ENCODE measurements around the gene COX8C. TPM values are rescaled to one million over a fixed set of nuclear protein-coding genes. Genes with fewer than 3 reads are reported as not detected.
"Not testable (repeated sequence)": the region's sequence is repeated elsewhere in the genome, so short reads cannot be mapped to it uniquely, and the experiment has no call there.

The COX8C gene
- total RNA-seq, 3 donors from 2014 or later: not detected

GRCh38 chr14:93381644-93382043 is 34.7 kb downstream of the COX8C start:
- intact Hi-C loops (cut with DNase I, micrococcal nuclease): no loop called here
- DNase-seq: no peak
- Histone ChIP-seq H3K9me3 (no peaks in the 10 kb centered on the region), H3K4me1 (ENCODE audit: low read depth) (no peaks in the 10 kb centered on the region), H3K4me3 (no peak overlapping the region), H3K36me3 (ENCODE audit: low read depth) (no peaks in the 10 kb centered on the region)
- no peak for ATAC-seq
- no peak for TF ChIP-seq CTCF (IDR thresholded peaks at IDR 0.05)

- intact Hi-C loops (cut with DNase I, micrococcal nuclease): not testable (repeated sequence)
Observed at GRCh38 chr14:93384256-93384655, 37.3 kb downstream of the COX8C start.

GRCh38 chr14:93395231-93395630 is 48.2 kb downstream of the COX8C start:
- Histone ChIP-seq H3K9me3 (no peaks in the 10 kb centered on the region), H3K36me3 (ENCODE audit: low read depth) (no peaks in the 10 kb centered on the region), H3K4me3 (no peak overlapping the region), H3K4me1 (ENCODE audit: low read depth) (no peaks in the 10 kb centered on the region)
- intact Hi-C loops (cut with DNase I, micrococcal nuclease): no loop called here
- no peak for TF ChIP-seq CTCF (IDR thresholded peaks at IDR 0.05)
- ATAC-seq (no peak), DNase-seq (no peak)

More at GRCh38 chr14:93384256-93384655, 37.3 kb downstream of the COX8C start:
- not testable (repeated sequence) for H3K4me3 ChIP-seq; H3K9me3 ChIP-seq; DNase-seq; H3K36me3 ChIP-seq (ENCODE audit: low read depth); H3K4me1 ChIP-seq (ENCODE audit: low read depth); ATAC-seq

- no peak for DNase-seq
- H3K36me3 ChIP-seq (ENCODE audit: low read depth): no peaks in the 10 kb centered on the region
- TF ChIP-seq CTCF (IDR thresholded peaks at IDR 0.05): no peak
- H3K4me1 ChIP-seq (ENCODE audit: low read depth): no peaks in the 10 kb centered on the region
- no peak for ATAC-seq
- intact Hi-C loops (cut with DNase I, micrococcal nuclease): no loop called here
- H3K9me3 ChIP-seq: no peaks in the 10 kb centered on the region
- no peak overlapping the region for H3K4me3 ChIP-seq
Observed at GRCh38 chr14:93396456-93396855, 49.5 kb downstream of the COX8C start.

Other genes starting within 250 kb of the COX8C start
- gene ITPK1, start 231.3 kb upstream of the COX8C start, total RNA-seq: 100 to 1,000 TPM; 134 to 165 (median 152) TPM
- 10 to 100 TPM; 16.9 to 42.6 (median 17.1) TPM for gene MOAP1, start 162.3 kb upstream of the COX8C start, total RNA-seq
- gene LYSET, start 161.9 kb upstream of the COX8C start, total RNA-seq: 10 to 100 TPM; 29.0 to 35.0 (median 33.2) TPM
- 10 to 100 TPM; 15.3 to 19.5 (median 18.6) TPM for gene GON7, start 140.1 kb upstream of the COX8C start, total RNA-seq
- 10 to 100 TPM; 22.2 to 23.6 (median 22.4) TPM for gene UBR7, start 139.9 kb upstream of the COX8C start, total RNA-seq
- gene BTBD7, start 14.1 kb upstream of the COX8C start, total RNA-seq: 10 to 100 TPM; 39.9 to 59.2 (median 45.6) TPM
- under 1 TPM; 0.09 to 0.89 (median 0.12) TPM for gene UNC79, start 83.8 kb downstream of the COX8C start, total RNA-seq

Data from mucosa of descending colon (tissue), 3 donors.